WTC11 (cell line): ENCODE measurements around the gene LTBP1. TPM values are rescaled to one million over a fixed set of nuclear protein-coding genes. Genes with fewer than 3 reads are reported as not detected.
A peak's percentile ranks its signal among the peaks of the same experiment; 100 is the strongest.

Experiments
- ATAC-seq: fragments of 200-7000 bp; cut with Tn5 transposase; 2 replicates; pipeline ENCODE4 v1.10.0; 2021; ENCODE audit warnings: mild to moderate bottlenecking, moderate library complexity
- CTCF ChIA-PET: fragments of 300-600 bp; sonication (Branson Sonifier 250); formaldehyde crosslinking; loops from one replicate; lab custom pipeline; 2021; ENCODE audit warnings: antibody characterized with exemption; lab: Charles Lee
- POLR2A ChIA-PET: fragments of 350-600 bp; sonication (Branson Sonifier 250); formaldehyde crosslinking; loops from one replicate; lab custom pipeline; 2021; ENCODE audit warnings: antibody characterized with exemption; lab: Charles Lee
- DNase-seq: peaks from one replicate; pipeline ENCODE4 v3.0.0; 2021; ENCODE audit warnings: low spot score
- H3K27ac Mint-ChIP-seq: 2 replicates; pipeline ENCODE4 v1.8.0; 2021; ENCODE audit warnings: mixed read lengths
- H3K27me3 Mint-ChIP-seq: 2 replicates; pipeline ENCODE4 v1.8.0; 2021; ENCODE audit warnings: low read depth, mild to moderate bottlenecking, moderate library complexity, mixed read lengths
- H3K36me3 Mint-ChIP-seq: 2 replicates; pipeline ENCODE4 v1.8.0; 2021; ENCODE audit warnings: mixed read lengths
- H3K4me1 Mint-ChIP-seq: 2 replicates; pipeline ENCODE4 v1.8.0; 2022; ENCODE audit warnings: mixed read lengths
- H3K4me3 Mint-ChIP-seq: 2 replicates; pipeline ENCODE4 v1.8.0; 2021; ENCODE audit warnings: mild to moderate bottlenecking, moderate library complexity, mixed read lengths
- H3K9me3 Mint-ChIP-seq: 2 replicates; pipeline ENCODE4 v1.8.0; 2021; ENCODE audit warnings: mixed read lengths
- ATF3 ChIP-seq: sonication (generic); formaldehyde crosslinking; conservative IDR thresholded peaks from 2 replicates; pipeline ENCODE4 v1.8.1; 2022; ENCODE audit warnings: mild to moderate bottlenecking, missing genetic modification reagents
- CREB1 ChIP-seq: sonication (generic); formaldehyde crosslinking; IDR thresholded peaks from 2 replicates; pipeline ENCODE4 v1.8.0; 2023; ENCODE audit warnings: mild to moderate bottlenecking, missing genetic modification reagents
- ELF4 ChIP-seq: sonication (generic); formaldehyde crosslinking; IDR thresholded peaks from 2 replicates; pipeline ENCODE4 v1.8.1; 2022; ENCODE audit warnings: low read depth, mild to moderate bottlenecking, moderate library complexity, missing genetic modification reagents
- ERG ChIP-seq: fragments of 250-450 bp; sonication (Bioruptor Pico); IDR thresholded peaks from 2 replicates; pipeline ENCODE4 v1.8.0; 2021; ENCODE audit warnings: mild to moderate bottlenecking
- GABPB1 ChIP-seq: sonication (generic); formaldehyde crosslinking; IDR thresholded peaks from 2 replicates; pipeline ENCODE4 v1.8.1; 2023; ENCODE audit warnings: mild to moderate bottlenecking, missing genetic modification reagents
- IRF1 ChIP-seq: sonication (generic); formaldehyde crosslinking; IDR thresholded peaks from 2 replicates; pipeline ENCODE4 v1.8.0; 2023; ENCODE audit warnings: missing genetic modification reagents
- KAT7 ChIP-seq: sonication (generic); formaldehyde crosslinking; IDR thresholded peaks from 2 replicates; pipeline ENCODE4 v1.8.1; 2023; ENCODE audit warnings: missing genetic modification reagents, mild to moderate bottlenecking, borderline replicate concordance
- NR3C1 ChIP-seq: sonication (generic); formaldehyde crosslinking; conservative IDR thresholded peaks from 2 replicates; pipeline ENCODE4 v1.8.1; 2023; ENCODE audit warnings: low read depth, mild to moderate bottlenecking, missing genetic modification reagents
- RORB ChIP-seq: fragments of 250-450 bp; sonication (Bioruptor Pico); IDR thresholded peaks from 2 replicates; pipeline ENCODE4 v1.9.0; 2021; ENCODE audit warnings: mild to moderate bottlenecking
- SP1 ChIP-seq: sonication (generic); formaldehyde crosslinking; conservative IDR thresholded peaks from 2 replicates; pipeline ENCODE4 v1.8.1; 2022; ENCODE audit warnings: missing genetic modification reagents
- ZBTB21 ChIP-seq: sonication (generic); formaldehyde crosslinking; IDR thresholded peaks from 2 replicates; pipeline ENCODE4 v1.8.1; 2023; ENCODE audit warnings: mild to moderate bottlenecking, missing genetic modification reagents, borderline replicate concordance
- ZMAT4 ChIP-seq: fragments of 250-450 bp; sonication (Bioruptor Pico); IDR thresholded peaks from 2 replicates; pipeline ENCODE4 v1.9.0; 2021; ENCODE audit warnings: mild to moderate bottlenecking
- ZNF138 ChIP-seq: sonication (generic); formaldehyde crosslinking; conservative IDR thresholded peaks from 2 replicates; pipeline ENCODE4 v1.8.1; 2022; ENCODE audit warnings: mild to moderate bottlenecking, moderate library complexity, missing genetic modification reagents
- ZNF263 ChIP-seq: sonication (generic); formaldehyde crosslinking; IDR thresholded peaks from 2 replicates; pipeline ENCODE4 v1.8.1; 2022; ENCODE audit warnings: low read depth, mild to moderate bottlenecking, moderate library complexity, missing genetic modification reagents
- ZNF423 ChIP-seq: fragments of 250-450 bp; sonication (Bioruptor Pico); IDR thresholded peaks from 2 replicates; pipeline ENCODE4 v2.1.2; 2022; ENCODE audit warnings: mild to moderate bottlenecking, moderate library complexity
- ZNF425 ChIP-seq: fragments of 250-450 bp; sonication (Bioruptor Pico); conservative IDR thresholded peaks from 2 replicates; pipeline ENCODE4 v1.9.0; 2021; ENCODE audit warnings: mild to moderate bottlenecking
- total RNA-seq: library from RNA; stranded (reverse); gene quantifications from 3 replicates; pipeline ENCODE4 v1.2.3, GENCODE V29; 2021
- TF ChIP-seq, protein P1 (sequence below): sonication (generic); formaldehyde crosslinking; IDR thresholded peaks from 2 replicates; pipeline ENCODE4 v1.8.1; 2022; ENCODE audit warnings: low read depth, missing genetic modification reagents, borderline replicate concordance
- TF ChIP-seq, protein P2 (sequence below): sonication (generic); formaldehyde crosslinking; IDR thresholded peaks from 2 replicates; pipeline ENCODE4 v1.8.1; 2023; ENCODE audit warnings: mild to moderate bottlenecking, moderate library complexity, missing genetic modification reagents
- TF ChIP-seq, protein P3 (sequence below): sonication (generic); formaldehyde crosslinking; IDR thresholded peaks from 2 replicates; pipeline ENCODE4 v1.8.1; 2023; ENCODE audit warnings: mild to moderate bottlenecking, missing genetic modification reagents, moderate library complexity
- TF ChIP-seq, protein P4 (sequence below): sonication (generic); formaldehyde crosslinking; IDR thresholded peaks from 2 replicates; pipeline ENCODE4 v1.8.1; 2022; ENCODE audit warnings: low read depth, mild to moderate bottlenecking, moderate library complexity, missing genetic modification reagents, borderline replicate concordance

The LTBP1 gene
- total RNA-seq, 1 experiment from 2014 or later = 33.6 TPM

GRCh38 chr2:33115728-33116127, 169.0 kb downstream of the LTBP1 start (continued):
- no peak for TF ChIP-seq ZNF138 (CRISPR knock-in tag)

DNA sequence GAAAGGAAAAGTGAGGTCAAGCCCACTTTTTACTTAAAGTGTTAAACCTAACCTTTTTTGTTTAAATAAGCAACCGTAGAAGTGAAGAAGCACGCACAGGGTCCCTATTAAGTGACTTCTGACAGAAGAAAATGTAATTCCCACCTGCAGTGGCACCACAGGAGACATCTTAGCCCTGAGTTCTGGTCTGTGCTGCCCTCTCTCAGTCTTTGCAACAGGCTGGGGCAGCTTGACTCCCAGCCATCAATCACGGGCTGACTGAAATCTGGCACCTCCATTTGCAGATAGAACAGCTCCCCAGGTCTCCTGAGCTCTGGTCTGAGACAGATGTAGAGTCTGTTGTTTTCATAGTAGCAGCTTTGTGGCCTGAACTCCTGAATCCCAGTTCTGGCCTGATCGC, 170.0 kb downstream of the LTBP1 start:
- CTCF ChIA-PET = no interaction called here
- TF ChIP-seq ZNF263 (CRISPR knock-in tag) (no peak), GABPB1 (CRISPR knock-in tag) (no peak), CREB1 (CRISPR knock-in tag) (no peak), ZNF423 (CRISPR knock-in tag) (peak; percentile 18; the same call in 1 of the 2 replicates), NR3C1 (CRISPR knock-in tag) (no peak), SP1 (CRISPR knock-in tag) (no peak), ZMAT4 (CRISPR knock-in tag) (no peak)
- TF ChIP-seq, protein P1, sequence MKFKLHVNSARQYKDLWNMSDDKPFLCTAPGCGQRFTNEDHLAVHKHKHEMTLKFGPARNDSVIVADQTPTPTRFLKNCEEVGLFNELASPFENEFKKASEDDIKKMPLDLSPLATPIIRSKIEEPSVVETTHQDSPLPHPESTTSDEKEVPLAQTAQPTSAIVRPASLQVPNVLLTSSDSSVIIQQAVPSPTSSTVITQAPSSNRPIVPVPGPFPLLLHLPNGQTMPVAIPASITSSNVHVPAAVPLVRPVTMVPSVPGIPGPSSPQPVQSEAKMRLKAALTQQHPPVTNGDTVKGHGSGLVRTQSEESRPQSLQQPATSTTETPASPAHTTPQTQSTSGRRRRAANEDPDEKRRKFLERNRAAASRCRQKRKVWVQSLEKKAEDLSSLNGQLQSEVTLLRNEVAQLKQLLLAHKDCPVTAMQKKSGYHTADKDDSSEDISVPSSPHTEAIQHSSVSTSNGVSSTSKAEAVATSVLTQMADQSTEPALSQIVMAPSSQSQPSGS = no peak
- Mint-ChIP-seq H3K4me3 (no peak overlapping the region), H3K36me3 (no peaks in the 10 kb centered on the region), H3K9me3 (peaks cover 4% of the 10 kb centered on the region; the same call in 1 of the 2 replicates), H3K4me1 (peaks cover 3% of the 10 kb centered on the region), H3K27ac (no peak overlapping the region), H3K27me3 (no peaks in the 10 kb centered on the region)
- no peak for DNase-seq
- peak; percentile 69 for ATAC-seq
- POLR2A ChIA-PET = no interaction called here

GRCh38 chr2:33118651-33119050, 171.9 kb downstream of the LTBP1 start:
- no peak for ATAC-seq
- POLR2A ChIA-PET = no interaction called here
- no peaks in the 10 kb centered on the region for H3K36me3 Mint-ChIP-seq
- no peak overlapping the region for H3K4me3 Mint-ChIP-seq
- CTCF ChIA-PET = interaction anchor here (0.6 kb wide), 1 partner anchor 277 kb away, joined by 4 read pairs; no protein-coding TSS in a partner anchor
- H3K9me3 Mint-ChIP-seq = peaks cover 4% of the 10 kb centered on the region; the same call in 1 of the 2 replicates
- no peak for TF ChIP-seq KAT7 (CRISPR knock-in tag)
- TF ChIP-seq, protein P2, sequence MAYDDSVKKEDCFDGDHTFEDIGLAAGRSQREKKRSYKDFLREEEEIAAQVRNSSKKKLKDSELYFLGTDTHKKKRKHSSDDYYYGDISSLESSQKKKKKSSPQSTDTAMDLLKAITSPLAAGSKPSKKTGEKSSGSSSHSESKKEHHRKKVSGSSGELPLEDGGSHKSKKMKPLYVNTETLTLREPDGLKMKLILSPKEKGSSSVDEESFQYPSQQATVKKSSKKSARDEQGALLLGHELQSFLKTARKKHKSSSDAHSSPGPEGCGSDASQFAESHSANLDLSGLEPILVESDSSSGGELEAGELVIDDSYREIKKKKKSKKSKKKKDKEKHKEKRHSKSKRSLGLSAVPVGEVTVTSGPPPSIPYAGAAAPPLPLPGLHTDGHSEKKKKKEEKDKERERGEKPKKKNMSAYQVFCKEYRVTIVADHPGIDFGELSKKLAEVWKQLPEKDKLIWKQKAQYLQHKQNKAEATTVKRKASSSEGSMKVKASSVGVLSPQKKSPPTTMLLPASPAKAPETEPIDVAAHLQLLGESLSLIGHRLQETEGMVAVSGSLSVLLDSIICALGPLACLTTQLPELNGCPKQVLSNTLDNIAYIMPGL (CRISPR knock-in tag) = no peak
- DNase-seq = no peak
- H3K4me1 Mint-ChIP-seq = peaks cover 3% of the 10 kb centered on the region
- no peaks in the 10 kb centered on the region for H3K27me3 Mint-ChIP-seq
- no peak overlapping the region for H3K27ac Mint-ChIP-seq

DNA sequence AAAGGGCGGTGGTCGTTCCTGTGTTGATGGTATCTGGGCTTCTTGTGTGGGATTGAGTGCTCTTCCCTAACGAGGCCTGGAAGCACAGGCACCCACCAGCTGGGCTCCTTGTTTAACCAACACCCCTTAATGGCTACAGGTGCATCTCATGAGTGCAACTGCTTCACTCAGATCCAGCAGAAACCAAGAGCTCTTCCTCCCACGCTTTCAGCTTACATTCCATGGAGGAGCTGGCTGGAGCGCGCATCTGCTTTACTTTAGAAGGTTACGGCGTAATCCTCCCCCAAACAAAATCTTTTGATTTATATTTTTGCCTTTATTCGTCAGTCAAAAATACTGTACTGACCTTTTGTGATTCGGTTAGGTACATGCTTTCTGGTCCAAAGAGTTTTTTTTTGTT, 174.7 kb downstream of the LTBP1 start:
- TF ChIP-seq ELF4 (CRISPR knock-in tag) = no peak
- no peak for TF ChIP-seq ZBTB21 (CRISPR knock-in tag)
- TF ChIP-seq, protein P3, sequence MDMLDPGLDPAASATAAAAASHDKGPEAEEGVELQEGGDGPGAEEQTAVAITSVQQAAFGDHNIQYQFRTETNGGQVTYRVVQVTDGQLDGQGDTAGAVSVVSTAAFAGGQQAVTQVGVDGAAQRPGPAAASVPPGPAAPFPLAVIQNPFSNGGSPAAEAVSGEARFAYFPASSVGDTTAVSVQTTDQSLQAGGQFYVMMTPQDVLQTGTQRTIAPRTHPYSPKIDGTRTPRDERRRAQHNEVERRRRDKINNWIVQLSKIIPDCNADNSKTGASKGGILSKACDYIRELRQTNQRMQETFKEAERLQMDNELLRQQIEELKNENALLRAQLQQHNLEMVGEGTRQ = no peak
- no peak for TF ChIP-seq ZNF425
- no peak for TF ChIP-seq ERG (CRISPR knock-in tag)
- no peak for TF ChIP-seq RORB (CRISPR knock-in tag)
- TF ChIP-seq, protein P4, sequence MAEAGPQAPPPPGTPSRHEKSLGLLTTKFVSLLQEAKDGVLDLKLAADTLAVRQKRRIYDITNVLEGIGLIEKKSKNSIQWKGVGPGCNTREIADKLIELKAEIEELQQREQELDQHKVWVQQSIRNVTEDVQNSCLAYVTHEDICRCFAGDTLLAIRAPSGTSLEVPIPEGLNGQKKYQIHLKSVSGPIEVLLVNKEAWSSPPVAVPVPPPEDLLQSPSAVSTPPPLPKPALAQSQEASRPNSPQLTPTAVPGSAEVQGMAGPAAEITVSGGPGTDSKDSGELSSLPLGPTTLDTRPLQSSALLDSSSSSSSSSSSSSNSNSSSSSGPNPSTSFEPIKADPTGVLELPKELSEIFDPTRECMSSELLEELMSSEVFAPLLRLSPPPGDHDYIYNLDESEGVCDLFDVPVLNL (CRISPR knock-in tag) = no peak
- no peak for TF ChIP-seq IRF1
- no peak for TF ChIP-seq ATF3 (CRISPR knock-in tag)
- H3K4me1 Mint-ChIP-seq = peaks cover 3% of the 10 kb centered on the region
- H3K27me3 Mint-ChIP-seq = no peaks in the 10 kb centered on the region
- no peak for DNase-seq
- no peaks in the 10 kb centered on the region for H3K36me3 Mint-ChIP-seq
- ChIA-PET POLR2A (no interaction called here), CTCF (no interaction called here)
- ATAC-seq = no peak; the same call in 1 of the 2 replicates
- no peak overlapping the region for H3K27ac Mint-ChIP-seq
- peaks cover 4% of the 10 kb centered on the region; the same call in 1 of the 2 replicates for H3K9me3 Mint-ChIP-seq
- no peak overlapping the region for H3K4me3 Mint-ChIP-seq
